ENCODE measurements around the gene F2R.

DNA sequence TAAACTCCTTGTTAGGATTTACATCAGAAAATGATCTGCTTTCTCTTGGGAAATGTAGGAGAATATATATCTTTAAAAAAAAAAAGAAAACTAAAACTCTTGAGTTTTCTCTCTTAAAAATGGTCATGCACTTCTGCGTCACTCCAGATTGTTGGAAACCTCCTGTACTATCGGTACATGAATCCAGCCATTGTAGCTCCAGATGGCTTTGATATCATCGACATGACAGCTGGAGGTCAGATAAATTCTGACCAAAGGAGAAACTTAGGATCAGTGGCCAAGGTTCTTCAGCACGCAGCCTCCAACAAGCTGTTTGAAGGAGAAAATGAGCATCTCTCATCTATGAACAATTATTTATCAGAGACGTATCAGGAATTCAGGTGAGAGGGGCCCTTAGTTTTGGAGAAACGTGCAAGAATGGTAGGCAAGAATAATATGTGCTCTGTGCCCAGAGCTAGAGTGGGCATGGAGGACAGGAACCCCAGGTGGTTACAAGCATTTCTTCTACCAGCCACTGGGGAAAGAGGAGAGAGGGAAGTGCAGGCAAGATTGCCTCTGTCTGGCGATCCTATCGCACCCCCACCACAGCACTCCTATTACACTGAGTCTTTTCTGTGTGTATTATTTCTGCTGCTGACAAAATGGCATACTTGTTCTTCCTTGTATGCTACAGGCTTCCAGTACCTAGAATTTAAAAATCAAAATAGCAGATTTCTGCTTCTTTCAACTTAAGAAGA lies 41.4 kb upstream of the F2R start:
- TF ChIP-seq, protein P1, sequence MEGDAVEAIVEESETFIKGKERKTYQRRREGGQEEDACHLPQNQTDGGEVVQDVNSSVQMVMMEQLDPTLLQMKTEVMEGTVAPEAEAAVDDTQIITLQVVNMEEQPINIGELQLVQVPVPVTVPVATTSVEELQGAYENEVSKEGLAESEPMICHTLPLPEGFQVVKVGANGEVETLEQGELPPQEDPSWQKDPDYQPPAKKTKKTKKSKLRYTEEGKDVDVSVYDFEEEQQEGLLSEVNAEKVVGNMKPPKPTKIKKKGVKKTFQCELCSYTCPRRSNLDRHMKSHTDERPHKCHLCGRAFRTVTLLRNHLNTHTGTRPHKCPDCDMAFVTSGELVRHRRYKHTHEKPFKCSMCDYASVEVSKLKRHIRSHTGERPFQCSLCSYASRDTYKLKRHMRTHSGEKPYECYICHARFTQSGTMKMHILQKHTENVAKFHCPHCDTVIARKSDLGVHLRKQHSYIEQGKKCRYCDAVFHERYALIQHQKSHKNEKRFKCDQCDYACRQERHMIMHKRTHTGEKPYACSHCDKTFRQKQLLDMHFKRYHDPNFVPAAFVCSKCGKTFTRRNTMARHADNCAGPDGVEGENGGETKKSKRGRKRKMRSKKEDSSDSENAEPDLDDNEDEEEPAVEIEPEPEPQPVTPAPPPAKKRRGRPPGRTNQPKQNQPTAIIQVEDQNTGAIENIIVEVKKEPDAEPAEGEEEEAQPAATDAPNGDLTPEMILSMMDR (conservative IDR thresholded peaks at IDR 0.05): no peak
- no peak for TF ChIP-seq EZH2 (IDR thresholded peaks at IDR 0.05; ENCODE audit: low read depth)

Measured in PC-9 (cell line).